ENCODE measurements around the gene RNF157.
"Not testable (repeated sequence)": the region's sequence is repeated elsewhere in the genome, so short reads cannot be mapped to it uniquely, and the experiment has no call there.

RNF157 gene

GRCh38 chr17:76247304-76247703 lies 7.0 kb upstream of the RNF157 start:
- H3K4me3 ChIP-seq (ENCODE audit: low read depth, low read length), result no peak overlapping the region
- 0 out of 2 replicates have a peak, but pooled peaks cover 4% of the 10 kb centered on the region for H3K4me1 ChIP-seq (ENCODE audit: control insufficient read depth, insufficient read depth, low read length)
- POLR2A ChIA-PET, result interaction anchor here (2.6 kb wide), 1 partner anchor 17 kb away, joined by 16 read pairs; no protein-coding TSS in a partner anchor
- no peaks in the 10 kb centered on the region for H3K9me3 ChIP-seq (ENCODE audit: control insufficient read depth, insufficient read depth, low read depth, low read length)
- CTCF ChIA-PET, result interaction anchor here (0.6 to 1.6 kb wide), 7 partner anchors 33 to 757 kb away, joined by 3 to 8 read pairs (median 3); no protein-coding TSS in a partner anchor
- TF ChIP-seq TSHZ1 (tag by site-specific recombination; IDR thresholded peaks at IDR 0.05; ENCODE audit: borderline replicate concordance) (no peak), ZNF830 (tag by site-specific recombination; IDR thresholded peaks at IDR 0.05; ENCODE audit: low read depth) (no peak), SETDB1 (IDR thresholded peaks at IDR 0.05; ENCODE audit: insufficient read length, low read length) (no peak), GLIS2 (tag by site-specific recombination; IDR thresholded peaks at IDR 0.05) (no peak), ZNF837 (tag by site-specific recombination; IDR thresholded peaks at IDR 0.05) (no peak), ZNF311 (tag by site-specific recombination; IDR thresholded peaks at IDR 0.05; ENCODE audit: borderline replicate concordance) (no peak), ZNF112 (tag by site-specific recombination; IDR thresholded peaks at IDR 0.05) (no peak)
- no peaks in the 10 kb centered on the region for H3K36me3 ChIP-seq (ENCODE audit: control insufficient read depth in 2 of 2, insufficient read depth in 1 of 2, low read length in 2 of 2)
- H3K27ac ChIP-seq (ENCODE audit: extremely low read depth, low read depth, low read length), result no peak overlapping the region

- CTCF ChIA-PET, result interaction anchor here (0.6 to 1.6 kb wide), 7 partner anchors 9 to 234 kb away, joined by 3 to 8 read pairs (median 4); no protein-coding TSS in a partner anchor
- Histone ChIP-seq H3K4me1 (ENCODE audit: control insufficient read depth, insufficient read depth, low read length) (peaks cover 4% of the 10 kb centered on the region; the same call in 1 of the 2 replicates), H3K36me3 (ENCODE audit: control insufficient read depth in 2 of 2, insufficient read depth in 1 of 2, low read length in 2 of 2) (no peaks in the 10 kb centered on the region), H3K9me3 (ENCODE audit: control insufficient read depth, insufficient read depth, low read depth, low read length) (no peaks in the 10 kb centered on the region), H3K4me3 (ENCODE audit: low read depth, low read length) (no peak overlapping the region), H3K27ac (ENCODE audit: extremely low read depth, low read depth, low read length) (no peak overlapping the region)
- TF ChIP-seq FEZF1 (tag by site-specific recombination; IDR thresholded peaks at IDR 0.05), result no peak
- peak; percentile 79 for TF ChIP-seq ZBTB17 (tag by site-specific recombination; IDR thresholded peaks at IDR 0.05)
- TF ChIP-seq ZBTB44 (tag by site-specific recombination; IDR thresholded peaks at IDR 0.05), result peak; percentile 68; the same call in 1 of the 2 replicates
- no peak for TF ChIP-seq ZNF677 (tag by site-specific recombination; IDR thresholded peaks at IDR 0.05)
- TF ChIP-seq SCRT2 (tag by site-specific recombination; IDR thresholded peaks at IDR 0.05), result peak; percentile 51; the same call in 1 of the 2 replicates
- peak; percentile 69 for TF ChIP-seq TRIM28 (IDR thresholded peaks at IDR 0.05; ENCODE audit: borderline replicate concordance, low read length)
- TF ChIP-seq ZNF626 (tag by site-specific recombination; IDR thresholded peaks at IDR 0.05), result no peak
- TF ChIP-seq ZNF701 (tag by site-specific recombination; IDR thresholded peaks at IDR 0.05), result no peak
- no peak for TF ChIP-seq ZBTB21 (tag by site-specific recombination; IDR thresholded peaks at IDR 0.05)
- peak; percentile 75 for TF ChIP-seq ZIC2 (tag by site-specific recombination; IDR thresholded peaks at IDR 0.05)
- TF ChIP-seq ZNF341 (tag by site-specific recombination; IDR thresholded peaks at IDR 0.05; ENCODE audit: low read depth), result peak; percentile 90
- no peak for TF ChIP-seq ZNF324 (tag by site-specific recombination; IDR thresholded peaks at IDR 0.05)
- TF ChIP-seq ZNF362 (tag by site-specific recombination; IDR thresholded peaks at IDR 0.05), result no peak
- TF ChIP-seq ZBTB10 (tag by site-specific recombination; IDR thresholded peaks at IDR 0.05), result no peak
- POLR2A ChIA-PET, result interaction anchor here (0.5 to 2.6 kb wide), 5 partner anchors 16 to 646 kb away, joined by 3 to 16 read pairs (median 5); no protein-coding TSS in a partner anchor
Measured at GRCh38 chr17:76246080-76247066, 6.1 kb upstream of the RNF157 start.

- not testable (repeated sequence) for H3K9me3 ChIP-seq (ENCODE audit: control insufficient read depth, insufficient read depth, low read depth, low read length); H3K4me3 ChIP-seq (ENCODE audit: low read depth, low read length); H3K36me3 ChIP-seq (ENCODE audit: control insufficient read depth in 2 of 2, insufficient read depth in 1 of 2, low read length in 2 of 2); H3K4me1 ChIP-seq (ENCODE audit: control insufficient read depth, insufficient read depth, low read length); H3K27ac ChIP-seq (ENCODE audit: extremely low read depth, low read depth, low read length)
- ChIA-PET CTCF (interaction anchor here (0.9 kb wide), 1 partner anchor 35 kb away, joined by 3 read pairs; no protein-coding TSS in a partner anchor), POLR2A (interaction anchor here (0.6 to 2.0 kb wide), 3 partner anchors 20 to 248 kb away, joined by 3 to 9 read pairs (median 4); no protein-coding TSS in a partner anchor)
Measured at GRCh38 chr17:76244721-76245120, 4.4 kb upstream of the RNF157 start.

Measured in HEK293 (cell line).